DND-41 (cell line): ENCODE data around the gene OR2G6.

Experiments used
- EZH2 ChIP-seq: IDR thresholded peaks from 3 replicates; pipeline ENCODE4 v1.6.1; 2012; ENCODE audit warnings: borderline replicate concordance, low read depth, mild to moderate bottlenecking, moderate library complexity, low read length, inconsistent platforms; ENCODE audit not compliant: severe bottlenecking
- TF ChIP-seq, protein P1 (sequence below): IDR thresholded peaks from 2 replicates; pipeline ENCODE4 v1.5.1; 2012; ENCODE audit warnings: borderline replicate concordance, low read length, moderate library complexity, mild to moderate bottlenecking; ENCODE audit not compliant: poor library complexity, severe bottlenecking; ENCODE audit errors: extremely low read depth

DNA sequence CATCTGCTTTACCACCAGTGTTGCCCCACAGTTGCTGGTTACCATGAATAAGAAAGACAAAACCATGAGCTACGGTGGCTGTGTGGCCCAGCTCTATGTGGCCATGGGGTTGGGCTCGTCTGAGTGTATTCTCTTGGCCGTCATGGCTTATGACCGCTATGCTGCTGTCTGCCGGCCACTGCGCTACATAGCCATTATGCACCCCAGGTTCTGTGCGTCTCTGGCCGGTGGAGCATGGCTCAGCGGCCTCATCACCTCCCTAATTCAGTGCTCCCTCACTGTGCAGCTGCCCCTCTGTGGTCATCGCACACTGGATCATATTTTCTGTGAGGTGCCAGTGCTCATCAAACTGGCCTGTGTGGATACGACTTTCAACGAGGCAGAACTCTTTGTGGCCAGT lies 14.0 kb downstream of the OR2G6 start:
- TF ChIP-seq, protein P1, sequence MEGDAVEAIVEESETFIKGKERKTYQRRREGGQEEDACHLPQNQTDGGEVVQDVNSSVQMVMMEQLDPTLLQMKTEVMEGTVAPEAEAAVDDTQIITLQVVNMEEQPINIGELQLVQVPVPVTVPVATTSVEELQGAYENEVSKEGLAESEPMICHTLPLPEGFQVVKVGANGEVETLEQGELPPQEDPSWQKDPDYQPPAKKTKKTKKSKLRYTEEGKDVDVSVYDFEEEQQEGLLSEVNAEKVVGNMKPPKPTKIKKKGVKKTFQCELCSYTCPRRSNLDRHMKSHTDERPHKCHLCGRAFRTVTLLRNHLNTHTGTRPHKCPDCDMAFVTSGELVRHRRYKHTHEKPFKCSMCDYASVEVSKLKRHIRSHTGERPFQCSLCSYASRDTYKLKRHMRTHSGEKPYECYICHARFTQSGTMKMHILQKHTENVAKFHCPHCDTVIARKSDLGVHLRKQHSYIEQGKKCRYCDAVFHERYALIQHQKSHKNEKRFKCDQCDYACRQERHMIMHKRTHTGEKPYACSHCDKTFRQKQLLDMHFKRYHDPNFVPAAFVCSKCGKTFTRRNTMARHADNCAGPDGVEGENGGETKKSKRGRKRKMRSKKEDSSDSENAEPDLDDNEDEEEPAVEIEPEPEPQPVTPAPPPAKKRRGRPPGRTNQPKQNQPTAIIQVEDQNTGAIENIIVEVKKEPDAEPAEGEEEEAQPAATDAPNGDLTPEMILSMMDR = no peak
- no peak for TF ChIP-seq EZH2
